A549 (cell line): ENCODE results near the gene MIPOL1.
"Not testable (repeated sequence)": the region's sequence is repeated elsewhere in the genome, so short reads cannot be mapped to it uniquely, and the experiment has no call there.

Experiments used
- CEBPB ChIP-seq, 2 experiments: fragments of >200 bp in 1 of 2; sonication (Bioruptor Twin) in 1 of 2; formaldehyde crosslinking in 1 of 2; IDR thresholded peaks; 2 replicates each; pipeline ENCODE4 v1.6.1; 2012 to 2016
- GATA3 ChIP-seq: IDR thresholded peaks from 2 replicates; pipeline ENCODE4 v1.6.1; 2012; ENCODE audit warnings: borderline replicate concordance
- JUNB ChIP-seq: fragments of >200 bp; sonication (Bioruptor Twin); formaldehyde crosslinking; IDR thresholded peaks from 2 replicates; pipeline ENCODE4 v1.6.1; 2016
- MAZ ChIP-seq: fragments of 150-350 bp; IDR thresholded peaks from 2 replicates; pipeline ENCODE4 v1.6.1; 2014; ENCODE audit warnings: antibody characterized with exemption, low read depth, low read length, borderline replicate concordance
- MYC ChIP-seq: IDR thresholded peaks from 2 replicates; pipeline ENCODE4 v1.6.1; 2012; ENCODE audit warnings: mild to moderate bottlenecking, inconsistent platforms, low read length, improper control_type of control experiment, borderline replicate concordance
- POLR2A ChIP-seq: IDR thresholded peaks from 2 replicates; pipeline ENCODE4 v1.6.1; 2012; ENCODE audit warnings: mild to moderate bottlenecking, low read length
- TF ChIP-seq, protein P1 (sequence below): fragments of >200 bp; sonication (Bioruptor Twin); formaldehyde crosslinking; IDR thresholded peaks from 3 replicates; pipeline ENCODE4 v1.5.1; 2016
- TF ChIP-seq, protein P2 (sequence below): IDR thresholded peaks from 2 replicates; pipeline ENCODE4 v1.6.1; 2012

DNA sequence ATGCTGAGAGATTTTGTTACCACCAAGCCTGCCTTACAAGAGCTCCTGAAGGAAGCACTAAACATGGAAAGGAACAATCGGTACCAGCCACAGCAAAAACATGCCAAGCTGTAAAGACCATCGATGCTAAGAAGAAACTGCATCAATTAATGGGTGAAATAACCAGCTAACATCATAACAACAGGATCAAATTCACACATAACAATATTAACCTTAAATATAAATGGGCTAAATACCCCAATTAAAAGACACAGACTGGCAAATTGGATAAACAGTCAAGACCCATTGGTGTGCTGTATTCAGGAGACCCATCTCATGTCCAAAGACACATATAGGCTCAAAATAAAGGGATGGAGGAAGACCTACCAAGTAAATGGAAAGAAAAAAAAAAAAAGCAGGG is 8.0 kb upstream of the MIPOL1 start:
- TF ChIP-seq, protein P1, sequence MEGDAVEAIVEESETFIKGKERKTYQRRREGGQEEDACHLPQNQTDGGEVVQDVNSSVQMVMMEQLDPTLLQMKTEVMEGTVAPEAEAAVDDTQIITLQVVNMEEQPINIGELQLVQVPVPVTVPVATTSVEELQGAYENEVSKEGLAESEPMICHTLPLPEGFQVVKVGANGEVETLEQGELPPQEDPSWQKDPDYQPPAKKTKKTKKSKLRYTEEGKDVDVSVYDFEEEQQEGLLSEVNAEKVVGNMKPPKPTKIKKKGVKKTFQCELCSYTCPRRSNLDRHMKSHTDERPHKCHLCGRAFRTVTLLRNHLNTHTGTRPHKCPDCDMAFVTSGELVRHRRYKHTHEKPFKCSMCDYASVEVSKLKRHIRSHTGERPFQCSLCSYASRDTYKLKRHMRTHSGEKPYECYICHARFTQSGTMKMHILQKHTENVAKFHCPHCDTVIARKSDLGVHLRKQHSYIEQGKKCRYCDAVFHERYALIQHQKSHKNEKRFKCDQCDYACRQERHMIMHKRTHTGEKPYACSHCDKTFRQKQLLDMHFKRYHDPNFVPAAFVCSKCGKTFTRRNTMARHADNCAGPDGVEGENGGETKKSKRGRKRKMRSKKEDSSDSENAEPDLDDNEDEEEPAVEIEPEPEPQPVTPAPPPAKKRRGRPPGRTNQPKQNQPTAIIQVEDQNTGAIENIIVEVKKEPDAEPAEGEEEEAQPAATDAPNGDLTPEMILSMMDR: not testable (repeated sequence)
- TF ChIP-seq, protein P2, sequence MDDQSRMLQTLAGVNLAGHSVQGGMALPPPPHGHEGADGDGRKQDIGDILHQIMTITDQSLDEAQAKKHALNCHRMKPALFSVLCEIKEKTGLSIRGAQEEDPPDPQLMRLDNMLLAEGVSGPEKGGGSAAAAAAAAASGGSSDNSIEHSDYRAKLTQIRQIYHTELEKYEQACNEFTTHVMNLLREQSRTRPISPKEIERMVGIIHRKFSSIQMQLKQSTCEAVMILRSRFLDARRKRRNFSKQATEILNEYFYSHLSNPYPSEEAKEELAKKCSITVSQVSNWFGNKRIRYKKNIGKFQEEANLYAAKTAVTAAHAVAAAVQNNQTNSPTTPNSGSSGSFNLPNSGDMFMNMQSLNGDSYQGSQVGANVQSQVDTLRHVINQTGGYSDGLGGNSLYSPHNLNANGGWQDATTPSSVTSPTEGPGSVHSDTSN: not testable (repeated sequence)
- not testable (repeated sequence) for TF ChIP-seq POLR2A; MAZ; MYC; JUNB; CEBPB (IDR thresholded peaks at IDR 0.05); GATA3
